SK-N-SH treated with all-trans-retinoic acid at 6 μM for 48 hours (cell line): ENCODE results near the gene MINDY4.

ENCODE experiments used
- ARNTL ChIP-seq: fragments of 450-650 bp; formaldehyde crosslinking; IDR thresholded peaks from 2 replicates; pipeline ENCODE4 v1.5.0; 2020; ENCODE audit warnings: low read depth, mild to moderate bottlenecking, moderate library complexity, borderline replicate concordance
- BACH2 ChIP-seq: fragments of 250-450 bp; sonication (Bioruptor Pico); IDR thresholded peaks from 2 replicates; pipeline ENCODE4 v1.9.0; 2021; ENCODE audit warnings: mild to moderate bottlenecking, borderline replicate concordance
- GLIS3 ChIP-seq: fragments of 250-450 bp; sonication (Bioruptor Pico); IDR thresholded peaks from 2 replicates; pipeline ENCODE4 v1.5.0; 2020; ENCODE audit warnings: mild to moderate bottlenecking, moderate library complexity
- ISL1 ChIP-seq: fragments of 250-450 bp; sonication (Bioruptor Pico); IDR thresholded peaks from 2 replicates; pipeline ENCODE4 v2.1.2; 2022; ENCODE audit warnings: mild to moderate bottlenecking, moderate library complexity
- SNAI2 ChIP-seq: fragments of 250-450 bp; sonication (Bioruptor Pico); IDR thresholded peaks from 2 replicates; pipeline ENCODE4 v1.5.0; 2020; ENCODE audit warnings: mild to moderate bottlenecking, moderate library complexity
- TSHZ2 ChIP-seq: fragments of 250-450 bp; sonication (Bioruptor Pico); IDR thresholded peaks from 2 replicates; pipeline ENCODE4 v1.5.0; 2020; ENCODE audit warnings: mild to moderate bottlenecking, moderate library complexity
- ZFP3 ChIP-seq: fragments of 250-450 bp; sonication (Bioruptor Pico); IDR thresholded peaks from 2 replicates; pipeline ENCODE4 v1.5.0; 2020; ENCODE audit warnings: mild to moderate bottlenecking, moderate library complexity
- ZFP30 ChIP-seq: fragments of 450-650 bp; formaldehyde crosslinking; IDR thresholded peaks from 2 replicates; pipeline ENCODE4 v1.5.0; 2022; ENCODE audit warnings: mild to moderate bottlenecking, moderate library complexity
- ZNF70 ChIP-seq: fragments of 450-650 bp; formaldehyde crosslinking; IDR thresholded peaks from 2 replicates; pipeline ENCODE4 v1.5.0; 2020; ENCODE audit warnings: mild to moderate bottlenecking, moderate library complexity
- ZNF8 ChIP-seq: fragments of 450-650 bp; formaldehyde crosslinking; IDR thresholded peaks from 2 replicates; pipeline ENCODE4 v1.5.0; 2020; ENCODE audit warnings: mild to moderate bottlenecking, moderate library complexity
- TF ChIP-seq, protein P1 (sequence below): fragments of 250-450 bp; sonication (Bioruptor Pico); IDR thresholded peaks from 2 replicates; pipeline ENCODE4 v1.5.1; 2021; ENCODE audit warnings: mild to moderate bottlenecking, moderate library complexity
- TF ChIP-seq, protein P2 (sequence below): fragments of 250-450 bp; sonication (Bioruptor Pico); IDR thresholded peaks from 2 replicates; pipeline ENCODE4 v1.8.0; 2020; ENCODE audit warnings: mild to moderate bottlenecking, moderate library complexity, borderline replicate concordance

GRCh38 chr7:30844483-30844874 lies 73.3 kb downstream of the MINDY4 start:
- TF ChIP-seq ZFP3 (CRISPR knock-in tag) (no peak), ZNF70 (CRISPR knock-in tag) (no peak), BACH2 (CRISPR knock-in tag) (no peak), ZFP30 (CRISPR knock-in tag) (no peak), GLIS3 (CRISPR knock-in tag) (no peak), ISL1 (CRISPR knock-in tag) (no peak), ARNTL (CRISPR knock-in tag) (no peak), TSHZ2 (no peak), SNAI2 (CRISPR knock-in tag) (no peak), ZNF8 (CRISPR knock-in tag) (no peak)
- TF ChIP-seq, protein P1, sequence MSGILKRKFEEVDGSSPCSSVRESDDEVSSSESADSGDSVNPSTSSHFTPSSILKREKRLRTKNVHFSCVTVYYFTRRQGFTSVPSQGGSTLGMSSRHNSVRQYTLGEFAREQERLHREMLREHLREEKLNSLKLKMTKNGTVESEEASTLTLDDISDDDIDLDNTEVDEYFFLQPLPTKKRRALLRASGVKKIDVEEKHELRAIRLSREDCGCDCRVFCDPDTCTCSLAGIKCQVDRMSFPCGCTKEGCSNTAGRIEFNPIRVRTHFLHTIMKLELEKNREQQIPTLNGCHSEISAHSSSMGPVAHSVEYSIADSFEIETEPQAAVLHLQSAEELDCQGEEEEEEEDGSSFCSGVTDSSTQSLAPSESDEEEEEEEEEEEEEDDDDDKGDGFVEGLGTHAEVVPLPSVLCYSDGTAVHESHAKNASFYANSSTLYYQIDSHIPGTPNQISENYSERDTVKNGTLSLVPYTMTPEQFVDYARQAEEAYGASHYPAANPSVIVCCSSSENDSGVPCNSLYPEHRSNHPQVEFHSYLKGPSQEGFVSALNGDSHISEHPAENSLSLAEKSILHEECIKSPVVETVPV (CRISPR knock-in tag), result no peak
- TF ChIP-seq, protein P2, sequence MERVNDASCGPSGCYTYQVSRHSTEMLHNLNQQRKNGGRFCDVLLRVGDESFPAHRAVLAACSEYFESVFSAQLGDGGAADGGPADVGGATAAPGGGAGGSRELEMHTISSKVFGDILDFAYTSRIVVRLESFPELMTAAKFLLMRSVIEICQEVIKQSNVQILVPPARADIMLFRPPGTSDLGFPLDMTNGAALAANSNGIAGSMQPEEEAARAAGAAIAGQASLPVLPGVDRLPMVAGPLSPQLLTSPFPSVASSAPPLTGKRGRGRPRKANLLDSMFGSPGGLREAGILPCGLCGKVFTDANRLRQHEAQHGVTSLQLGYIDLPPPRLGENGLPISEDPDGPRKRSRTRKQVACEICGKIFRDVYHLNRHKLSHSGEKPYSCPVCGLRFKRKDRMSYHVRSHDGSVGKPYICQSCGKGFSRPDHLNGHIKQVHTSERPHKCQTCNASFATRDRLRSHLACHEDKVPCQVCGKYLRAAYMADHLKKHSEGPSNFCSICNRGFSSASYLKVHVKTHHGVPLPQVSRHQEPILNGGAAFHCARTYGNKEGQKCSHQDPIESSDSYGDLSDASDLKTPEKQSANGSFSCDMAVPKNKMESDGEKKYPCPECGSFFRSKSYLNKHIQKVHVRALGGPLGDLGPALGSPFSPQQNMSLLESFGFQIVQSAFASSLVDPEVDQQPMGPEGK (CRISPR knock-in tag), result no peak
